ENCODE results near the gene GSX1.

Gene GSX1

GRCh38 chr13:27834095-27834494 is 41.8 kb downstream of the GSX1 start:
- DNase-seq (ENCODE audit: low read depth), result no peak

GRCh38 chr13:27835799-27836198 is 43.5 kb downstream of the GSX1 start:
- no peak for DNase-seq (ENCODE audit: low read depth)

GRCh38 chr13:27839809-27840467 is 47.7 kb downstream of the GSX1 start:
- no peak for DNase-seq (ENCODE audit: low read depth)

GRCh38 chr13:27842571-27842970 is 50.3 kb downstream of the GSX1 start:
- DNase-seq (ENCODE audit: low read depth), result no peak

All from HS-27A (cell line).